HG02943 (cell line): ENCODE data around the gene SPSB1.
"Not testable (repeated sequence)": the region's sequence is repeated elsewhere in the genome, so short reads cannot be mapped to it uniquely, and the experiment has no call there.

Experiments
- ATAC-seq: cut with Tn5 transposase; IDR thresholded peaks from one replicate; pipeline ENCODE4 v1.9.1; 2021; ENCODE audit warnings: mild to moderate bottlenecking, low read depth, moderate library complexity; ENCODE audit not compliant: unreplicated experiment

The SPSB1 gene

GRCh38 chr1:9298282-9298681 lies 5.6 kb downstream of the SPSB1 start:
- no peak for ATAC-seq

- ATAC-seq, result not testable (repeated sequence)
Measured at GRCh38 chr1:9299571-9300541, 7.2 kb downstream of the SPSB1 start.

GRCh38 chr1:9300573-9300972 lies 7.9 kb downstream of the SPSB1 start:
- ATAC-seq, result no peak

GRCh38 chr1:9302745-9303524 lies 10.2 kb downstream of the SPSB1 start:
- no peak for ATAC-seq

- ATAC-seq, result no peak
Measured at GRCh38 chr1:9303916-9304315, 11.2 kb downstream of the SPSB1 start.

GRCh38 chr1:9305216-9305615 lies 12.5 kb downstream of the SPSB1 start:
- no peak for ATAC-seq

GRCh38 chr1:9306006-9306405 lies 13.3 kb downstream of the SPSB1 start:
- no peak for ATAC-seq

GRCh38 chr1:9307303-9307702 lies 14.6 kb downstream of the SPSB1 start:
- ATAC-seq, result no peak

- ATAC-seq, result no peak
Measured at GRCh38 chr1:9308236-9308785, 15.6 kb downstream of the SPSB1 start.

- no peak for ATAC-seq
Measured at GRCh38 chr1:9309080-9309479, 16.4 kb downstream of the SPSB1 start.

GRCh38 chr1:9309991-9310390 lies 17.3 kb downstream of the SPSB1 start:
- ATAC-seq, result no peak

- no peak for ATAC-seq
Measured at GRCh38 chr1:9311029-9311428, 18.3 kb downstream of the SPSB1 start.

GRCh38 chr1:9311479-9311878 lies 18.8 kb downstream of the SPSB1 start:
- ATAC-seq, result no peak

- no peak for ATAC-seq
Measured at GRCh38 chr1:9312168-9312720, 19.6 kb downstream of the SPSB1 start.

GRCh38 chr1:9313576-9313975 lies 20.9 kb downstream of the SPSB1 start:
- no peak for ATAC-seq

GRCh38 chr1:9314111-9314510 lies 21.4 kb downstream of the SPSB1 start:
- no peak for ATAC-seq

- no peak for ATAC-seq
Measured at GRCh38 chr1:9314711-9315379, 22.2 kb downstream of the SPSB1 start.

- ATAC-seq, result no peak
Measured at GRCh38 chr1:9315411-9316079, 22.9 kb downstream of the SPSB1 start.

- no peak for ATAC-seq
Measured at GRCh38 chr1:9316080-9316444, 23.4 kb downstream of the SPSB1 start.

- no peak for ATAC-seq
Measured at GRCh38 chr1:9316512-9316911, 23.8 kb downstream of the SPSB1 start.
